NCI-H510A (cell line): Measurements from ENCODE around the gene SNX20.

Experiments
- DNase-seq: peaks from one replicate; lab custom pipeline; 2025; lab: John Stamatoyannopoulos, UW

Gene SNX20

GRCh38 chr16:50679676-50680555, 1.2 kb downstream of the SNX20 start:
- DNase-seq: no peak

DNA sequence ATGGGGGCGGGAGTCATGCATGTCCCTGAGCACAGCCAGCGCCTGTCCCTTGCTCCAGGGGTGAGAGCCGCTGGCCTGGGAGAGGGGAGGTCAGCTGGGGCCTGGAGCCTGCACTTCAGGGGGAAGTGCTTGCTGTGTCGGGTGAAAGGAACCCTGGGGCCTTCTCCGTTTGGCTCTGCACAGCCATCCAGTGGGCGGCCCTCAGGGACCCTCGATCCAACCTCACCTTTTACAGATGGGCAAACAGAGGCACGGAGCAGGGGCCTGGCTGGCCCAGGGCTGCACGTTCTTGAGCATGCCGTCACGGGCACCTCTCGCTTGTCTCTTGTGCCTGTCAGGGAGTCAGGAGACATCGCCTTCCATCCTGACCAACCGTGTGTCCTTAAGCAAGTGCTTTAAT, 1.8 kb downstream of the SNX20 start:
- DNase-seq: no peak

DNA sequence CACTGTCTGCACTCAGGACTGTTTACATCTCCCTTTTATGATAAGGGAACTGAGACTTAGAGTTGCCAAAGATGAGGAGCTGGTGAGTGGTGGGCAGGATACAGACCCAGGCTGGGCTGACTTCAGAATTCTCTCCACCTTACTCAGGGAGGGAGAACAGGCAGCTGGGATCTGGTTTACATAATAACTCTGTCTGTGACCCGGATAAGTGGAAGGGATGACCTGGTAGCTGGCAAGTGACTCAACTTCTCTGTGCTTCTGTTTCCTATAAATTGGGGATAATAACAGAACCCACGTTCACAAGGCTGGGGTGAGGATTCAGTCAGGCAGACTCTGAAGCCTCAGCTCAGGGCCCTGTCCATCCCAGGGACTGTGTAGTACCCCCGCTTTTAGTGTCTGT, 2.6 kb downstream of the SNX20 start:
- no peak for DNase-seq

DNA sequence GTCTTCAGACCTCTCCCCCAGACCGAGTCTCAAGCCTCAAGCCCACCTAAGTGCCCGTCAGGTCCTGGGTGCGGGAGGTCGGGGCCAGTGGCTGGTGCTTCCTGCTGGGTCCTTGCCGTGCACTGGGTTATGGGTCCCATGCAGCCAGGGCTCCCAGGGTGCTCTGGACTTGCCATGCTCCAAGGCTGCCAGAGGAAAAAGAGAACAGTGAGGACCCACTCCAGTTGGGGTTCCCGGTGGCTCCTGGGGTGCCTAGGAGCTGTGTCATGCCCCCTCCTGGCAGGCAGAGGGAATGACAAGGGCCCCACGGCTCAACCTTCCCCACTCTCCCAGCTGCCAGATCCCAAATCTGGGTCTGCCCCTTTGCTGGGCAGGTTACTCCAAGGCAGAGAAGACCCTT, 3.8 kb downstream of the SNX20 start:
- DNase-seq: no peak

GRCh38 chr16:50676684-50677225, 4.4 kb downstream of the SNX20 start:
- no peak for DNase-seq

DNA sequence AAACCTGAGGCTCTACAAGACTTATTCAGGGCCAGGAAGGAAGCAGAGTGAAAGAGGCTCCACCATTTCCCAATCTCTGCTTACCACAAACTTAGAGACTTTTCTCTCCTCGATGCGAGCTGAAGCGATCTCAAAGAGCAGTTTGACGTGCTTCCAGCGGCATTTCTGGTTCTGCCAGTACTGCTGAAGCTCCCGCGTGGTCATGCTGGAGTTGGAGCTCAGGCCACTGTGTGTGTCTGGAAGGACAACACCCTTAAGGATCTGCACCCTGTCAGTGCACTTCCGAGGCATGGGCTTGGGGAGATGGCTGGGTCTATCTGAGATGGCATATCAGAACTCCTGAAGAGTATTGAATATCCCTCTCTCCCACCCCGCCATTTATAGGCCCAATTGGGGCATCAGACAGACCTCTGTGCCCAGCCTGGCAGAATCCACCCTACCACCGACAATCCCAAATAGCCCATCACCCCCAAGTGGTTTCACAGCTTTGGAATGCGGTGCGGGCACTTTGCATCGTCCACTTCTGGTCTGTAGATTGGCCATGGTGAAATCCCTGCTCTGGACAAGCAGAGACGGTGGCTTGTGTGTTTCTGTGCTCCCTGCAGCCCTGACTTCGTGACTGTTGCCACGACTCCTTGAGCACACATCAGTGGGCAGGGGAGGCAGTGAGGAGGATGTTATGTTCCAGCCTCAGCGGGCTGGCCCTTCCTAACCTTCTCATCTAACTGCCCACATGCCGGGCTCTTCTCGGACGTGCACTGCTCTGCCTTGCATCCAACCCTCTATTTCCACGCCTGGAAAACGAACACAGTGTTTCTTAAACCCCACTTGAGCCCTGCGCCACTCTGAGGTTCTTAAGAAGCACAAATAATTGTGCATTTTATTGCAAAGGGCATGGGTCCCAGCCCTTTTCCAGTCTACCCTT, 5.2 kb downstream of the SNX20 start:
- no peak for DNase-seq

DNA sequence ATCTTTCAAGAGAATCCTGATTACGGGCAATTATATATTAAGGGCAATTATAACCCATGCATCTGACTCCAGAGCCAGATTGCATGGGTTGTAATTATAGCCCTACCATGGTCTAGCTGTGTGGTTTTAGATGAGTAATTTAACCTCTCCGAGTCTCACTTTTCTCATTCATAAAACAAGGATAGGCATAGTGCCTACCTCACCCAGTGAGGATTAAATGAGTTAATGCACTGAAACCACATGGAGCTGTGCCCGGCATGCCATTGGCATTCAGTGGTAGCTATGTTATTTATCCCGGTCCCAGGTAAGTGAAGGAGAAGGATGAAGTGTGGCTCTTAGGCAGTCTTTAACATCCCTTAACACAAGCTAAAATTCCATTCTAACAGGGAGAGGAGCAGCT, 6.3 kb downstream of the SNX20 start:
- DNase-seq: no peak

- DNase-seq: no peak
Measured at GRCh38 chr16:50673496-50674275, 7.4 kb downstream of the SNX20 start.

DNA sequence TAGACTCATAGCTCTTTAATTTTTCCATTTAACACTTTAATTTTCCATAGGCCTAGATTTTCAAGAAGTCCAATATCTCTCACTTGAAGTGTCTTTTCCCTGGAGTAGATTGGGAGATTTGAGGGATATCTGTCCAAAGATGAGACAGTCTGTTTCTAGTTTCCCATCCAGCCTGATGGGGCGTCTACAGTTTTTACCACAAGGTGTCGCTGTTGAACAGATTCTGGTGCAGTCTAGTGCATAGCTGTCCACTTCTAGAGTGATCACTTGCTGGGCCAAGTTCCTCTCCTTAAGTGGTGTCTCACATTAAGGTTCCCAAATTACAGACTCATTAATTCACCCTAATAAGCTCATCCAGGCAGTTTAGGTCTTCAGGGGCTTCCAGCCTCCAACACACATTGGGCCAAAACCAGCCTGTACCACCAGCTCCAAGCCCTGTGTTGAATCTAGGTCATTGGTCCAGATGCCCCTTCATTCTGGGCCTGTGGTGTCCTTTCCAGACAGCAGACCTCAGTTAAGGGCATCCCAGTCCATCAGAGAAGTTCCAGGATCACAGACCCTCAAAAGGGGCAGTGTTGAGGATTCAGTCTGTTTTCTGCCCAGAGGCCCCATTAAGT, 9.4 kb downstream of the SNX20 start:
- DNase-seq: no peak

GRCh38 chr16:50670476-50670875, 10.6 kb downstream of the SNX20 start:
- no peak for DNase-seq

DNA sequence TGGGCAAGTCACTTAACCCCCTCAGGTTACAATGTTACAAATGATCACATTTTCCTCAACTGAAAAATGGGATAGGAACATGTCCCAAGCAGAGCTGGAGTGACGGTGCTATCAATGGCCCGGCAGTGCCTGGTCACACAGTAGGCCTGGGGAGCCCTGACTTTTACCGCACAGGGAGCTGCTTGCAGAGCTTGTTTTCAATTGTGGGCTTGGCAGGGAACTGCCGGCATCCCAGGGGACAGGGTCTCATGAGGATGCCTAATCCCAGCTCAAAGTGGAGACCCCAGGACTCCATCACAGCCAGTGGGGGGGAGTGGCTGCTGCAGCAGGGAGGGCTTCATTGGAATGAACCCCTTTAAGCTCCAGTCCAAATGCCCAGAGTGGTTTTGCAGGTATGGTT, 11.4 kb downstream of the SNX20 start:
- DNase-seq: no peak

GRCh38 chr16:50668368-50669008, 12.6 kb downstream of the SNX20 start:
- peak; percentile 3 for DNase-seq

DNA sequence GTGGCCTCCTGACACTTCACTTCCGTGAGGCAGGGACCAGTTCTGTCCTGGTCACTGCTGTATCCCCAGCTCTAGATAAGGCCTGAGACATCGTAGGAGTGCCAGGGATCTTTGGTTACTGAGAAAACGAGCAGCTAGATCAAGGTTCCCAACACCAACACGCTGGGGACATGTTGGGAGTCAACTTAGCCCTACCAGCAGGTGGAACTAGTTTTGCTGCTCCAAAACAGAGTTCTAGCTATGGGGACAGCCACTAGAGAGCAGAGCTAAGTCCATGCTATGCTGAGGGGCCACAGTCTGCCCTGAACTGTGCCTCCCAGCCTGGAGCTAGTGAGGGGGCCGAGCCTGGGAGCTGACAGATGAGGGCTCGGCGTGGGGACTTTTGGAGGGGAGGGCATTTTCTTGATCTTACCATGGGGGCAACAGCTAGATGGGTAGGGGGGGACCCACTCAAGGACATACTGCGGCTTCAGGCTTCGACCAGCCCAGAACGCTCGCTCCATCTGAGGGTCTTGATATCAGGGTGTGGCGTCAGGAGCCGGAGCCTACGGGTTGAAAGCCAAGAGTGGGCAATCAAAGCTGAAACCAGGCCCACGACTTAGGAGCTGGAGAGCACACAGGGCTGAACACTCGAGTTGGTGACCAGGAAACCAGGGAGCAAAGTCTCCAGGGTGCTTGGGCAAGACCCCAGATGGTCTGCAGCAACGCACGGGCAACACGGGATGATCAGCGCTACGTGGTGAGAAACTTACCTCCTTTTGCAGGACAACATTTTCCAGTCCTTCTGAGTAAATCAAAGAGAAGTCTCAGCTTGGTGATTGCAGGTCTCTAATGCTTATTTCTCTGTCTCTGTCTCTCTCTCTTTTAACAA, 13.4 kb downstream of the SNX20 start:
- DNase-seq: no peak

DNA sequence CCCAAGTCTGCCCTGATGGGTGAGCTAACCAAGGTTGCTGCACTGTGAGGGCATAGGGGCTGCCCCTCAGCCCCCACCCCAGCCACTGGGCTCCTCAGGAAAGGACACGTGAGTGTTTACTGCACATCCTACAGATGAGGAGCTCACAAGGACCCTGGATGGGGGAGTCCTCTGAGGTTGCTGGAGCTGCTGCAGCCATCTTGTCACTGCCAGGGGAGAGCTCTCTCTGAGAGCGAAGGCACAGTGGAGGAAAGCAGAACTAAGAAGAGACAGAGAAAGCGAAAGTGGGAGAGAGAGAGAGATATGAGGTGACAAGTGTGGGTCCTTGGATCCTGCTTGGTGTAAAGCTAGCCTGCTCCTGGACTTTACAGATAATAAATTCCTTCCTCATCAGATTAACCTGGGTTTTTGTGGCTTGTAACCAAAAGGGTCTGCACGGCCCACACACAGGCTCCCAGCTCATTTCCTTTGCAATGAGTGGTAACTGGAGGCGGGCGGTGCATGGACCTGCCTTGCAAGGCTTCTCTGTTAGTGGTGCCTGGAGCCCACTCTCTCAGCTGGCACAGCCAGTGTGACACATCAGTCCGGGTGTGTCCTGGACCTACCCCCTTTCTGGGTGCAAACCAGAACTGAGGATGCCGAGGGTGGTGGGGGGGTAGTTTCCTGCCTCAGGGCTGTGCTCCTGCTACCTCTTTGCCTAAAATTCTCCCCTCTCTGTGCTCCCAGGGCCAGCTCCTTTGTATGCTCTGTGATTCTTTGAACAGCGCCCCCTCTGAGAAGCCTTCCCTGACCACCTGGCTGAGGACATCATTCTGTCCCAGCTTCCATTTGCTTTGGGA, 14.2 kb downstream of the SNX20 start:
- DNase-seq: no peak

- DNase-seq: peak; percentile 21
Measured at GRCh38 chr16:50665128-50665878, 15.8 kb downstream of the SNX20 start.

DNA sequence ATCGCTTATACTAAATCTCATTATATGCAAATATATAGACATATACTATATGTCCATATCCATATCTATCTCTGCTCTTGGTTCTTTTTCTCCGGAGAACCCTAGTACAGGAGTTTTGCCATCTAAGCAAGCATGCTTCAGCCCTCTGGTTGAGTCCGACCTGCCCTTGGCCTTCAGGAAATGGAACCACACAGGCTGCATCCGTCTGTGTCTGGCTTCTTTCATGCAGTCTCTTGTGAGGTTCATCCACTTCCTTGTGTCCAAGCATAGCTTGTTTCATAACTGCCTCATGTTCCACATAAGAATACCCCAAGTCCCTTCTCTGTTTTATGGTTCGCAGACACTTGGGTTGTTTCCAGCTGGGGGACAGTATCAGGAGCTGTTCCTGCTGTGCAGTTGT, 16.8 kb downstream of the SNX20 start:
- DNase-seq: no peak

DNA sequence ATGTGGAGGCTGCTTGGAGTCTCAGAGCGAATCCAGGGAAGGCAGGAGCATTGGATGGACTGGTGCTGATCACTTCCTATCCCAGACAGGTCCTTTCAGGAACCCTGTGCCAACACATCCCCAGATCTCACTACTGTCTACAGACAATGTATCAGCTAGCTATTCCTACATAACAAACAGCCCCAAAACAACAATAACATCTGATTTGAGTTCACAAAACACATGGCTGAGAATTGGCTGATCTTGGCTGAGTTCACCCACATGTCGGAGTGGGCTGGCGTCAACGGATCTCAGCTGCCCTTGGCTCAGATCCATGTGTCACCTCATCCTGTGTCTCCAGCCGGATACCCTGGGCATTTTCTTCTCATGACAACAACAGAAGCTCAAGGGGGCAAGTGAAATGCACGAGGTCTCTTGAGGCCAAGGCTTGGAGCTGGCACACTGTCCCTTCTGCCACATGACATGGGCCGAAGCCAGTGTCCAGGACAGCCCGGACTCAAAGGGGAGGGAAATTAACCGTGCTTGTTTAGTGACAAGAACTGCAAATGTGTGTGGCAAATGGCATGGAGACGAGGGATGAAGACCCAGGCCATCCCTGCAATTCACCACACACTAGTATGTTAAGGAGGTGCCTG, 18.7 kb downstream of the SNX20 start:
- DNase-seq: no peak

DNA sequence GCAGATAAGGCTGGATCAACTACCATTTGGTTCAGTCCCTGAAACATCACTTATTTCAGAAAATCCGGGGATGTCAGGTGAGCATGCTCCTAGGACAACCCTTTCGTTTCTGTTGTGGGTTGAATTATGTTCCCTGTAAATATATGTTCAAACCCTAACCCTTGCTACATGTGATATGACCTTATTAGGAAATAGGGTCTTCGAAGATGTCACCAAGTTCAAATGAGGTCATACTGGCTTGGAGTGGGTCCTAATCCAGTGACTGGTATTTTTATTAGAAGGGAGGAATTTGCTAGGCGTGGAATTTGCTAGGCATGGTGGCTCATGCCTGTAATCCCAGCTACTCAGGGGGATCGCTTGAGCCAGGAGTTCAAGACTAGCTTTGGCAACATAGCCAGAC, 21.3 kb downstream of the SNX20 start:
- DNase-seq: no peak
